ENCODE measurements around the gene OR2F2. TPM values are rescaled to one million over a fixed set of nuclear protein-coding genes. Genes with fewer than 3 reads are reported as not detected.

The OR2F2 gene
- total RNA-seq, 2 donors from 2014 or later, result not detected

DNA sequence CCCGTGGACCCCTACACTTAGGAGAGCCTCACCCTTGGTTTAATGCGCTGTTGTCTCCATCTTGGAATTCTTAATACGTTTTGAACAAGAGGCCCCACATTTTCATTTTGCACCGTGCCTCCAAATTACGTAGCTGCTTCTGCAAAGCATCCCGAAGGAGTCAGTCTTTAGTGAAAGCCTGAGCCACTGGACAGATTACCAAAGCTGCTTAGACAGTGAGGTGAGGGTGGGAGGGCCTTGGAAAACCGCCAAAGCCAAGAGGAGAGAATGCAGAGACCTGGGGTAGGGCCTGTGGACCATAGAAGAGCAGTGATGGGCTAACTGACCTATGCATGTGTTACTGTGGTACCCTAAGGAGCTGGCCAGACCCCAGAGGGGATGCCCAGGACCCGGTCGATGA is 28.9 kb upstream of the OR2F2 start:
- no peaks in the 10 kb centered on the region for H3K36me3 ChIP-seq
- no peaks in the 10 kb centered on the region for H3K27me3 ChIP-seq (replicated peaks; ENCODE audit: insufficient read depth)
- ATAC-seq (ENCODE audit: insufficient number of reproducible peaks, low FRiP score, low read depth) (no peak), DNase-seq (ENCODE audit: low spot score) (no peak)
- H3K4me1 ChIP-seq (ENCODE audit: control insufficient read depth in 1 of 2, low read depth in 2 of 2), result peaks cover 3 to 4% of the 10 kb centered on the region in 2 donors
- H3K9me3 ChIP-seq, result no peaks in the 10 kb centered on the region
- no peak overlapping the region for H3K4me3 ChIP-seq
- H3K27ac ChIP-seq, result no peak overlapping the region
- TF ChIP-seq, protein P1, sequence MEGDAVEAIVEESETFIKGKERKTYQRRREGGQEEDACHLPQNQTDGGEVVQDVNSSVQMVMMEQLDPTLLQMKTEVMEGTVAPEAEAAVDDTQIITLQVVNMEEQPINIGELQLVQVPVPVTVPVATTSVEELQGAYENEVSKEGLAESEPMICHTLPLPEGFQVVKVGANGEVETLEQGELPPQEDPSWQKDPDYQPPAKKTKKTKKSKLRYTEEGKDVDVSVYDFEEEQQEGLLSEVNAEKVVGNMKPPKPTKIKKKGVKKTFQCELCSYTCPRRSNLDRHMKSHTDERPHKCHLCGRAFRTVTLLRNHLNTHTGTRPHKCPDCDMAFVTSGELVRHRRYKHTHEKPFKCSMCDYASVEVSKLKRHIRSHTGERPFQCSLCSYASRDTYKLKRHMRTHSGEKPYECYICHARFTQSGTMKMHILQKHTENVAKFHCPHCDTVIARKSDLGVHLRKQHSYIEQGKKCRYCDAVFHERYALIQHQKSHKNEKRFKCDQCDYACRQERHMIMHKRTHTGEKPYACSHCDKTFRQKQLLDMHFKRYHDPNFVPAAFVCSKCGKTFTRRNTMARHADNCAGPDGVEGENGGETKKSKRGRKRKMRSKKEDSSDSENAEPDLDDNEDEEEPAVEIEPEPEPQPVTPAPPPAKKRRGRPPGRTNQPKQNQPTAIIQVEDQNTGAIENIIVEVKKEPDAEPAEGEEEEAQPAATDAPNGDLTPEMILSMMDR (IDR thresholded peaks at IDR 0.05), result no peak

DNA sequence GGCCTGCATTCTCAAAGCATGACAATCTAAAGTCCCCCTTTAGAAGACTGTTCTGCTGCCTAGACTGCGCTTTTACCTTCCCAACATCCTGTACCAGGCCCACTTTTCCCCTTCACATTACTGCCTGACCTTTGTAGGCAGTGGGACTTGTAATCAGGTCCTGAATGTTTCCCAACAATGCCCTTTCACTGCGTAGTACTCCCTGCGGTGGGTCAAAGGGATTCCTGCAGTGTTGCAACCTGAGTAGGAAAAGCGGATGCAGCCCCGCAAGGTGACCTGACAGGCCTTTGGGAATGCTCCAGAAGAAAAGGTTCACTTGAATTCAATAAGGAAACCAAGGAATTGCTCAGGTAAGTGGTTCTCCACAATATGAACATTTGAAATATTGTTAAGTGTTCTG is 28.1 kb upstream of the OR2F2 start:
- H3K9me3 ChIP-seq, result no peaks in the 10 kb centered on the region
- no peak overlapping the region for H3K27ac ChIP-seq
- no peak for DNase-seq (ENCODE audit: low spot score)
- TF ChIP-seq, protein P1 (IDR thresholded peaks at IDR 0.05), result no peak
- H3K36me3 ChIP-seq, result no peaks in the 10 kb centered on the region
- peaks cover 3 to 4% of the 10 kb centered on the region in 2 donors for H3K4me1 ChIP-seq (ENCODE audit: control insufficient read depth in 1 of 2, low read depth in 2 of 2)
- H3K27me3 ChIP-seq (replicated peaks; ENCODE audit: insufficient read depth), result no peaks in the 10 kb centered on the region
- no peak overlapping the region for H3K4me3 ChIP-seq
- ATAC-seq (ENCODE audit: insufficient number of reproducible peaks, low FRiP score, low read depth), result no peak

DNA sequence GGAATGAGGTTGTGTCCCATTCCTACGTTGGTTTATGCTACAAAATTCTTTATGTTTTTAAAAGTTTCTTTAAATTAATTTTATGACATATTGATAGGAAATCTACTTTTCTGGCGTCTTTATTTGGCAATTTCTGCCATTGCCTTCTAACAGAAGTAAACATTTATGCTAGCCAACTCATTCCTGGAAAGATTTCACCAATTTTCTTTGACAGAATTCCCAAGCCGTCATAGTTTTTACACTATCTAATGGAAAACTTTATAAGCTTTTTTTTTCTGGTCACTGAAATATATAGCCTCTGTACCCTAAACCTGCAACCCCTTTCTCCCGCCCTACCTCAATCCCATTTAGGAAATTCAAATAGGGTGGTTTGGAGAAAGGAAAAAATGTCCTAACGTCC is 26.9 kb upstream of the OR2F2 start:
- TF ChIP-seq, protein P1 (IDR thresholded peaks at IDR 0.05), result no peak
- Histone ChIP-seq H3K9me3 (no peaks in the 10 kb centered on the region), H3K4me3 (no peak overlapping the region), H3K27ac (no peak overlapping the region), H3K27me3 (replicated peaks; ENCODE audit: insufficient read depth) (no peaks in the 10 kb centered on the region), H3K36me3 (no peaks in the 10 kb centered on the region), H3K4me1 (ENCODE audit: control insufficient read depth in 1 of 2, low read depth in 2 of 2) (peaks cover 3 to 4% of the 10 kb centered on the region in 2 donors)
- no peak for DNase-seq (ENCODE audit: low spot score)
- ATAC-seq (ENCODE audit: insufficient number of reproducible peaks, low FRiP score, low read depth), result no peak

DNA sequence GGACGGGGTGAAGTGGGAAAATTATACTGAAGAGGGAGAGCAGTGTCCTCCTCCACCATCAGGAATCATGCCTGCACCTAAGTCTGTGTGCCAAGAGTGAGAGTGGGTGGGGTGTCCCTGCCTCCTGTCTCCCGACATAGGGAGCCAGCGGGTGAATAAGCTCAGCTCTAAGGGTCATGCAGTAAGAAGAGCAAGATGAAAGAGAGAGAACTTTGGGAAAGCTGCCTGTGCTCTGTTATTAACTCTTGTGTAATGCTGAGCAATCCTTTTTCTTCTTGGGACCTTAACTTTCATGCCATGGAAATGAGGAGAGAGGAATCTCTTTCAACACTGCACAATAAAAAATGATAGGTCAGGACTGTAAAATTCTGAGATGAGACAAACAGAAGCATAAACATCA is 25.2 kb upstream of the OR2F2 start:
- no peak for ATAC-seq (ENCODE audit: insufficient number of reproducible peaks, low FRiP score, low read depth)
- Histone ChIP-seq H3K4me3 (no peak overlapping the region), H3K36me3 (no peaks in the 10 kb centered on the region), H3K4me1 (ENCODE audit: control insufficient read depth in 1 of 2, low read depth in 2 of 2) (peaks cover 3 to 4% of the 10 kb centered on the region in 2 donors), H3K27me3 (replicated peaks; ENCODE audit: insufficient read depth) (no peaks in the 10 kb centered on the region), H3K27ac (no peak overlapping the region), H3K9me3 (no peaks in the 10 kb centered on the region)
- TF ChIP-seq, protein P1 (IDR thresholded peaks at IDR 0.05), result no peak
- DNase-seq (ENCODE audit: low spot score), result no peak

DNA sequence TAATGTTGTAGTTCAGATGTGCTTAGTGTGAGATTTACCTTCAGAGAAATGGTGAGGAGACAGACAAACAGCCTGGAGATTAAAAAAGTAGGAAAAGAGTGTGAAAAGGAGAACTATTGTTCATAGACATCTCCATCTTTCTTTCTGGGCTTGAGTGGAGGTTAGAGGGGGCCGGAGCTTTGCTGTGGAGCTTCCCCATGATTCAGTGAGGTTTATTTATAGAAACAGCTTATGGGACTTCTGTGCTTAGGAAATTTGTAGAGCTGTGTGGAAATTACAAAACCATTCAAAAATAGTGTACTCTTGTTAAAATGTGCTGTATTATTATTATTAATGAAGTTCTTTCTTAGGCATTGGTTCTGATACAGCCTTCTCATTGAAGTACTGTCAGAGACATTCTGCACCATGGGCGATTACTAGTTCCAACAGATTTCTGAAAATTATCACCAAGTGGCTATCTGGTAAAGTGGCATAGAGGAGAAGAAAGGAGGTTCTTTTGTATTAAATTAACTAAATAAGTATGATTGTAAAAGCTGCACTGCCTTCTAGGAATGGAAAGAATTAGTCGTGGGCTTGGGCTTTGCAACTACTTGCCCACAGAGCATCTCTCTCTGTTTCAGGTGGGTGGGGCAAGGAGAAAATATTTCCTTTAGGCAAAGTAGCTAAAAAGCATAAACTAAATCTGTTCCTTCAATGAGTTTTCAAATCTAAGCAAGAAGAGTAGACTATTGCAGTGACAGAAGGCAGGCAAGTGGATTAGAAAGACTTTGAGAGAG is 24.4 kb upstream of the OR2F2 start:
- Histone ChIP-seq H3K27me3 (replicated peaks; ENCODE audit: insufficient read depth) (no peaks in the 10 kb centered on the region), H3K9me3 (no peaks in the 10 kb centered on the region), H3K36me3 (no peaks in the 10 kb centered on the region), H3K4me1 (ENCODE audit: control insufficient read depth in 1 of 2, low read depth in 2 of 2) (peaks cover 3 to 4% of the 10 kb centered on the region in 2 donors), H3K27ac (no peak overlapping the region), H3K4me3 (no peak overlapping the region)
- ATAC-seq (ENCODE audit: insufficient number of reproducible peaks, low FRiP score, low read depth), result no peak
- no peak for DNase-seq (ENCODE audit: low spot score)
- TF ChIP-seq, protein P1 (IDR thresholded peaks at IDR 0.05), result no peak

Data from thoracic aorta (tissue), 2 donors.